DND-41 (cell line): ENCODE measurements around the gene ACP5.

Experiments used
- ATAC-seq: fragments of 200-7000 bp; cut with Tn5 transposase; 3 replicates; pipeline ENCODE4 v1.9.1; 2021; ENCODE audit warnings: low read depth; ENCODE audit not compliant: insufficient read depth
- DNase-seq: peaks from one replicate; pipeline ENCODE4 v3.0.0-alpha.2; 2020
- H2AFZ ChIP-seq: 2 replicates; pipeline ENCODE4 v1.6.0; 2012; ENCODE audit warnings: low read depth, low read length
- H3K27ac ChIP-seq: 2 replicates; pipeline ENCODE4 v1.5.1; 2012; ENCODE audit warnings: low read length, inconsistent platforms
- H3K27me3 ChIP-seq: fragments of 200-600 bp; sonication (generic); 2 replicates; pipeline ENCODE4 v1.6.0; 2012; ENCODE audit warnings: low read length, mild to moderate bottlenecking, inconsistent platforms; ENCODE audit not compliant: insufficient read depth, poor library complexity
- H3K36me3 ChIP-seq: 2 replicates; pipeline ENCODE4 v1.5.1; 2012; ENCODE audit warnings: low read length, inconsistent platforms; ENCODE audit not compliant: insufficient read depth
- H3K4me1 ChIP-seq: 2 replicates; pipeline ENCODE4 v1.5.1; 2012; ENCODE audit warnings: mild to moderate bottlenecking, low read length; ENCODE audit not compliant: insufficient read depth
- H3K4me2 ChIP-seq: 2 replicates; pipeline ENCODE4 v1.6.0; 2012; ENCODE audit warnings: mild to moderate bottlenecking, moderate library complexity, low read length, inconsistent platforms; ENCODE audit not compliant: insufficient read depth
- H3K4me3 ChIP-seq, 2 experiments: fragments of 200-600 bp in 1 of 2; shearing (Covaris generic) in 1 of 2; 2 replicates each; pipeline ENCODE4 v1.5.1; 2012 to 2016; ENCODE audit warnings: inconsistent platforms in 2 of 2, low read length in 2 of 2, mild to moderate bottlenecking in 2 of 2, low read depth in 1 of 2, moderate library complexity in 1 of 2
- H3K79me2 ChIP-seq: 2 replicates; pipeline ENCODE4 v1.6.0; 2012; ENCODE audit warnings: low read length, inconsistent platforms; ENCODE audit not compliant: insufficient read depth
- H3K9ac ChIP-seq: 2 replicates; pipeline ENCODE4 v1.6.0; 2012; ENCODE audit warnings: low read depth, mild to moderate bottlenecking, inconsistent platforms, low read length, moderate library complexity
- H3K9me3 ChIP-seq: 2 replicates; pipeline ENCODE4 v1.5.1; 2012; ENCODE audit warnings: low read length, moderate library complexity, mild to moderate bottlenecking, inconsistent platforms; ENCODE audit not compliant: insufficient read depth, severe bottlenecking
- H4K20me1 ChIP-seq: 2 replicates; pipeline ENCODE4 v1.6.0; 2012; ENCODE audit warnings: low read length; ENCODE audit not compliant: insufficient read depth
- CTCF ChIP-seq: IDR thresholded peaks from 2 replicates; pipeline ENCODE4 v1.5.1; 2012; ENCODE audit warnings: borderline replicate concordance, low read length, moderate library complexity, mild to moderate bottlenecking; ENCODE audit not compliant: poor library complexity, severe bottlenecking; ENCODE audit errors: extremely low read depth
- EZH2 ChIP-seq: IDR thresholded peaks from 3 replicates; pipeline ENCODE4 v1.6.1; 2012; ENCODE audit warnings: borderline replicate concordance, low read depth, mild to moderate bottlenecking, moderate library complexity, low read length, inconsistent platforms; ENCODE audit not compliant: severe bottlenecking

ACP5 gene

DNA sequence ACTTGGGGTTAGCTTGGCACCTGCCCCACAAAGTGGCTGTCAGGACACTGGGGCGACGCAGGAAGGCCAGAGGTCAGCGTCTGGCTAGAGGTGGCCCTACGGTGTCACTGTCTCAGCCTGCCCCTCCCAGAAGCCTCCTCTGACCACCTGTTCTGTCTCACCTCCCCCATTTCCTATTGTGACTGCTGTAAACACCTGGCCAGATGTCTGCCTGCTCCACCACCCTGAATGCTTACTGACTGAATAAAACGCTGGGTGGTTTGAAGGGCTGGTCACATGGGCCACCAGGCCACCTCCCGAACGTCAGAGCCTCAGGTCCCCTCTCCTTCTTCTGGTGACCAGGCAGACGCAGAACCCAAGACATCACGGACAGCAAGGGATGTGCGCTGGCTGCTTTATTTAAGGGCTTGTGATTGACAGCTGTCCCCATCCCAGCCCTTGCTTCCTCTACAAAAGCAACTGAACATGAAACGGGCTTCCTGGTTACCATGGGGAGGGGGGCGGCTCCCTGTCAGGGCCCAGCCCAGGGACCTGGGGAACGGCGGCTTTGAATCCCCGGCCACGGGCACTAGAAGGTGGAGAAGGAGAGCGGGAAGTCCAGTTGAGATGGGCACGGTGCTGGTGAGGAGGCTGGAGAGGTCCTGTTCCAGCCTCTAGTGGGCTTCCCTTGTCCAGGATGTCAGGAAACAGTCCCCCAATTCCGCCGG is 24.6 kb downstream of the ACP5 start:
- Histone ChIP-seq H3K9ac (no peak overlapping the region), H3K4me3 (no peak overlapping the region), H2AFZ (no peak overlapping the region), H3K4me2 (no peak overlapping the region), H3K36me3 (peaks cover 41% of the 10 kb centered on the region), H3K4me1 (peaks cover 12% of the 10 kb centered on the region), H3K9me3 (no peaks in the 10 kb centered on the region), H3K27ac (no peak overlapping the region), H3K27me3 (no peaks in the 10 kb centered on the region), H3K79me2 (peaks cover 26% of the 10 kb centered on the region), H4K20me1 (peaks cover 29% of the 10 kb centered on the region)
- DNase-seq: no peak
- TF ChIP-seq EZH2 (no peak), CTCF (no peak)
- no peak for ATAC-seq

DNA sequence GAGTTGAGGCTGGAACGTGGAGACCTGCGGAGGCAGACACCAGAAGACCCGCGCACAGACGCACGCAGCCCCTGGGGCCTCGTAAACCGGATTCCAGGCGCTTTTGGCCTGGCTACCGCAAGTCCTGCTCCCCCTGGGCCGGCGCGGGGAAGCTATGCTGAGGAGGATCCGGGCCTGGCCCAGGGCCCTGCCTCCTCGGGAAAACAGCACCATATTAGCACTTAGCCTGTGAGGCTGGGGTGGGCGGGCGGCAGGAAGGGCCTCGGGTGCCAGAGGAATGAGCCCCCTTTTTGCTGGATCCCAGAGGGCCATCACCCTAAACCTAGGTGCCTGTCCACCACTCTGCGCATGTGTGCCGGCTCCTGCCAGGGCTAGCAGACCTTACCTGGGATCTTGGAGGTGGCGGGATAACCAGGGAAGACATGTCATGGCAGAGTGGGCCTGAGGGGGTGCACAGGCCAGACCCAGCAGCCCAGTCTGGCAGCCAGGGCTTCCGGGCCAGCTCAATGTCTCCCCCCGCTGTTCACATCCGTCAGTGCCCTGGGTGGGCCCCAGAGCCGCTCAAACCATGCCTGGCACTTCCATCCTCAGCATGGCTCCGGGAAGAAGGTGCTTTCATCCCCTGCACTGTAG is 25.7 kb downstream of the ACP5 start:
- TF ChIP-seq CTCF (peak; percentile 66), EZH2 (no peak)
- DNase-seq (peak; percentile 36), ATAC-seq (peak; percentile 75)
- H3K79me2 ChIP-seq: peaks cover 15% of the 10 kb centered on the region
- H2AFZ ChIP-seq: no peak overlapping the region
- H3K9ac ChIP-seq: no peak overlapping the region
- H3K27me3 ChIP-seq: no peaks in the 10 kb centered on the region
- H3K4me1 ChIP-seq: peaks cover 3% of the 10 kb centered on the region; the same call in 1 of the 2 replicates
- no peaks in the 10 kb centered on the region for H3K9me3 ChIP-seq
- peaks cover 23% of the 10 kb centered on the region for H4K20me1 ChIP-seq
- no peak overlapping the region for H3K27ac ChIP-seq
- H3K4me2 ChIP-seq: no peak overlapping the region
- no peak overlapping the region for H3K4me3 ChIP-seq
- peaks cover 41% of the 10 kb centered on the region for H3K36me3 ChIP-seq

DNA sequence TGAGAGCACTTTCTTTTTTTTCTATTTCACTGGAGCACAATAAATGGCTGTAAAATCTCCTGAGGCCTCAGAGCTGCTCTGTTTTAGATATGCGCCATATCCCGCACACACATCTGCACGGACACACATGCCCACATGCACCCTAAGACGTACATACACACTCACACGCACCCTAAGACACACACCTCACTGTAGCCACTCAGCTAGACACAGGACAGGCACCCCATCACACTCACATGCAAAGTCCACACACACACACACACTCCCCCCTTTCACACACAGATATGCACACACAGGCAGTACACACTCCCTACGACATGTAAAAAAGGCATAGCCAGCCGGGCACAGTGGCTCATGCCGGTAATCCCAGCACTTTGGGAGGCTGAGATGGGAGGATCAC is 27.2 kb downstream of the ACP5 start:
- H3K4me1 ChIP-seq: no peaks in the 10 kb centered on the region; the same call in 1 of the 2 replicates
- peaks cover 15% of the 10 kb centered on the region for H4K20me1 ChIP-seq
- no peak overlapping the region for H3K27ac ChIP-seq
- H3K9me3 ChIP-seq: no peaks in the 10 kb centered on the region
- H3K27me3 ChIP-seq: no peaks in the 10 kb centered on the region
- TF ChIP-seq CTCF (no peak), EZH2 (no peak)
- H3K36me3 ChIP-seq: peaks cover 33% of the 10 kb centered on the region
- ATAC-seq: no peak
- no peak overlapping the region for H2AFZ ChIP-seq
- no peak overlapping the region for H3K9ac ChIP-seq
- no peak for DNase-seq
- H3K4me2 ChIP-seq: no peak overlapping the region
- no peak overlapping the region for H3K4me3 ChIP-seq
- peaks cover 2% of the 10 kb centered on the region for H3K79me2 ChIP-seq
